ENCODE data around the gene OXCT2. TPM values are rescaled to one million over a fixed set of nuclear protein-coding genes. Genes with fewer than 3 reads are reported as not detected.

The OXCT2 gene
- total RNA-seq, 1 experiment from 2014 or later: 2.3 TPM

DNA sequence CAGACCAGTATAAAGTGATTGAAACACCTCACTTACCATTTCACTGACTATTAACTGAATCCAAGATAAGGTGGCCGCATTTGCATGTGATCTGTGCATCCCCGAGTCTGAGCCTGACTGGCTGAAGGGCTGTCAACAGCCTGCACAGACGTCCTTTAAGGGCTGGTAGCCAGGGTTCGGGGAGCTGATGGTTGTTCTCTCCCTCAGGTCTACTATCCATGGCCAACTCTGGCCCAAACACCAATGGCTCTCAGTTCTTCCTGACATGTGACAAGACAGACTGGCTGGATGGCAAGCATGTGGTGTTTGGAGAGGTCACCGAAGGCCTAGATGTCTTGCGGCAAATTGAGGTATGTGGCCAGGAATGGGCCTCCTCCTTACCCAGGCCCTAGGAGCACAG lies 18.4 kb downstream of the OXCT2 start:
- Mint-ChIP-seq H3K4me1 (no peaks in the 10 kb centered on the region), H3K4me3 (no peak overlapping the region), H3K9me3 (no peaks in the 10 kb centered on the region), H3K27ac (no peak overlapping the region), H3K27me3 (ENCODE audit: low read depth) (no peaks in the 10 kb centered on the region), H3K36me3 (peaks cover 63% of the 10 kb centered on the region)
- ATAC-seq: no peak
- POLR2A ChIA-PET: no interaction called here
- TF ChIP-seq TEAD4 (CRISPR knock-in tag; IDR thresholded peaks at IDR 0.05) (no peak), RELA (CRISPR knock-in tag; IDR thresholded peaks at IDR 0.05; ENCODE audit: borderline replicate concordance) (no peak), ZNF138 (CRISPR knock-in tag; conservative IDR thresholded peaks at IDR 0.05) (no peak)
- TF ChIP-seq, protein P1, sequence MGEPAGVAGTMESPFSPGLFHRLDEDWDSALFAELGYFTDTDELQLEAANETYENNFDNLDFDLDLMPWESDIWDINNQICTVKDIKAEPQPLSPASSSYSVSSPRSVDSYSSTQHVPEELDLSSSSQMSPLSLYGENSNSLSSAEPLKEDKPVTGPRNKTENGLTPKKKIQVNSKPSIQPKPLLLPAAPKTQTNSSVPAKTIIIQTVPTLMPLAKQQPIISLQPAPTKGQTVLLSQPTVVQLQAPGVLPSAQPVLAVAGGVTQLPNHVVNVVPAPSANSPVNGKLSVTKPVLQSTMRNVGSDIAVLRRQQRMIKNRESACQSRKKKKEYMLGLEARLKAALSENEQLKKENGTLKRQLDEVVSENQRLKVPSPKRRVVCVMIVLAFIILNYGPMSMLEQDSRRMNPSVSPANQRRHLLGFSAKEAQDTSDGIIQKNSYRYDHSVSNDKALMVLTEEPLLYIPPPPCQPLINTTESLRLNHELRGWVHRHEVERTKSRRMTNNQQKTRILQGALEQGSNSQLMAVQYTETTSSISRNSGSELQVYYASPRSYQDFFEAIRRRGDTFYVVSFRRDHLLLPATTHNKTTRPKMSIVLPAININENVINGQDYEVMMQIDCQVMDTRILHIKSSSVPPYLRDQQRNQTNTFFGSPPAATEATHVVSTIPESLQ (CRISPR knock-in tag; IDR thresholded peaks at IDR 0.05): no peak
- DNase-seq (ENCODE audit: low spot score): no peak
- CTCF ChIA-PET: no interaction called here

DNA sequence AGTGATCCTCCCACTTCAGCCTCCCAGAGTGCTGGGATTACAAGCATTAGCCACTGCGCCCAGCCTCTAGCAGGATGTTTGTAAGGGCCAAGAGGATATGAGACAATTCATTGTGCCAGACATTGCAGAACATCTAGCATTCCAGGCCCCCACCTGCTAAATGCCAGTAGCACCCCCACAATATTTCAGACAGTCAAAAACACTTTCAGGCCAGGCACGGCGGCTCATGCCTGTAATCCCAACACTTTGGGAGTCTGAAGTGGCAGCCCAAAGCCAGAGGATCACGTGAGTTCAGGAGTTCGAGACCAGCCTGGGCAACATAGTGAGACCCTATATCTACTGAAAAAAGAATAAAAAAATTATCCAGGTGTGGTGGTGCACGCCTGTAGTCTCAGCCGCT lies 19.6 kb downstream of the OXCT2 start:
- CTCF ChIA-PET: no interaction called here

DNA sequence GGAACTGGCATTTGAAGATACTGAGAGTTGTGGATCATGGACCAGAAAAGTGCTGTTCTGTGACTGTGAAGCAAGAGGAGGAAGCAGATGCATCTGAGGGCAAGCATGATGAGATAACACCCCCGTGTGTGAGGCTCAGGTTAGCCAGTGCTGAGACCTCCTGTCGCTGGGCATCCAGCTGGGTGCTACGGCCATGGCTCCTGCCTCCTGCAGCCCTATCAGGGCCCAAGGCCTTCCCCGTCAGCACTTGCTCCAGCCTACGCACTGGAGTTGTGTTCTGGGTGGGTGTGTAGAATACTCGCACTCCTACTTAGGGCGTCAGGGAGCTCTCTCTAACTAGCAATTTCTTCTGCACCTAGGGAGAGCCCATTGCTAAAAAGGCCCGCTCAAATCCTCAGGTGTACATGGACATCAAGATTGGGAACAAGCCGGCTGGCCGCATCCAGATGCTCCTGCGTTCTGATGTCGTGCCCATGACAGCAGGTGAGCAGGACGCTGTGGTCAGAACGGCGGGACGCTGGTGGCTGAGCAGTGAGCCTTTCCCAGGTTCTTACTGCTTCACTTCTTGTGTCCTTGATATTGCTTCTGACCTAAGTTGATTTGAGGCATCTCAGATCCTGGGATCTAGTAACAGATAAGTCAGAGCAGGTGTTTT lies 26.0 kb downstream of the OXCT2 start:
- TF ChIP-seq IRF2 (CRISPR knock-in tag; IDR thresholded peaks at IDR 0.05; ENCODE audit: borderline replicate concordance, low read depth) (no peak), ZNF671 (CRISPR knock-in tag; IDR thresholded peaks at IDR 0.05) (no peak)
- TF ChIP-seq, protein P2, sequence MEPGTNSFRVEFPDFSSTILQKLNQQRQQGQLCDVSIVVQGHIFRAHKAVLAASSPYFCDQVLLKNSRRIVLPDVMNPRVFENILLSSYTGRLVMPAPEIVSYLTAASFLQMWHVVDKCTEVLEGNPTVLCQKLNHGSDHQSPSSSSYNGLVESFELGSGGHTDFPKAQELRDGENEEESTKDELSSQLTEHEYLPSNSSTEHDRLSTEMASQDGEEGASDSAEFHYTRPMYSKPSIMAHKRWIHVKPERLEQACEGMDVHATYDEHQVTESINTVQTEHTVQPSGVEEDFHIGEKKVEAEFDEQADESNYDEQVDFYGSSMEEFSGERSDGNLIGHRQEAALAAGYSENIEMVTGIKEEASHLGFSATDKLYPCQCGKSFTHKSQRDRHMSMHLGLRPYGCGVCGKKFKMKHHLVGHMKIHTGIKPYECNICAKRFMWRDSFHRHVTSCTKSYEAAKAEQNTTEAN (CRISPR knock-in tag; IDR thresholded peaks at IDR 0.05): no peak
- TF ChIP-seq, protein P3, sequence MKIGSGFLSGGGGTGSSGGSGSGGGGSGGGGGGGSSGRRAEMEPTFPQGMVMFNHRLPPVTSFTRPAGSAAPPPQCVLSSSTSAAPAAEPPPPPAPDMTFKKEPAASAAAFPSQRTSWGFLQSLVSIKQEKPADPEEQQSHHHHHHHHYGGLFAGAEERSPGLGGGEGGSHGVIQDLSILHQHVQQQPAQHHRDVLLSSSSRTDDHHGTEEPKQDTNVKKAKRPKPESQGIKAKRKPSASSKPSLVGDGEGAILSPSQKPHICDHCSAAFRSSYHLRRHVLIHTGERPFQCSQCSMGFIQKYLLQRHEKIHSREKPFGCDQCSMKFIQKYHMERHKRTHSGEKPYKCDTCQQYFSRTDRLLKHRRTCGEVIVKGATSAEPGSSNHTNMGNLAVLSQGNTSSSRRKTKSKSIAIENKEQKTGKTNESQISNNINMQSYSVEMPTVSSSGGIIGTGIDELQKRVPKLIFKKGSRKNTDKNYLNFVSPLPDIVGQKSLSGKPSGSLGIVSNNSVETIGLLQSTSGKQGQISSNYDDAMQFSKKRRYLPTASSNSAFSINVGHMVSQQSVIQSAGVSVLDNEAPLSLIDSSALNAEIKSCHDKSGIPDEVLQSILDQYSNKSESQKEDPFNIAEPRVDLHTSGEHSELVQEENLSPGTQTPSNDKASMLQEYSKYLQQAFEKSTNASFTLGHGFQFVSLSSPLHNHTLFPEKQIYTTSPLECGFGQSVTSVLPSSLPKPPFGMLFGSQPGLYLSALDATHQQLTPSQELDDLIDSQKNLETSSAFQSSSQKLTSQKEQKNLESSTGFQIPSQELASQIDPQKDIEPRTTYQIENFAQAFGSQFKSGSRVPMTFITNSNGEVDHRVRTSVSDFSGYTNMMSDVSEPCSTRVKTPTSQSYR (CRISPR knock-in tag; IDR thresholded peaks at IDR 0.05): no peak
- TF ChIP-seq, protein P4, sequence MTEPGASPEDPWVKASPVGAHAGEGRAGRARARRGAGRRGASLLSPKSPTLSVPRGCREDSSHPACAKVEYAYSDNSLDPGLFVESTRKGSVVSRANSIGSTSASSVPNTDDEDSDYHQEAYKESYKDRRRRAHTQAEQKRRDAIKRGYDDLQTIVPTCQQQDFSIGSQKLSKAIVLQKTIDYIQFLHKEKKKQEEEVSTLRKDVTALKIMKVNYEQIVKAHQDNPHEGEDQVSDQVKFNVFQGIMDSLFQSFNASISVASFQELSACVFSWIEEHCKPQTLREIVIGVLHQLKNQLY (CRISPR knock-in tag; IDR thresholded peaks at IDR 0.05): no peak
- TF ChIP-seq, protein P5, sequence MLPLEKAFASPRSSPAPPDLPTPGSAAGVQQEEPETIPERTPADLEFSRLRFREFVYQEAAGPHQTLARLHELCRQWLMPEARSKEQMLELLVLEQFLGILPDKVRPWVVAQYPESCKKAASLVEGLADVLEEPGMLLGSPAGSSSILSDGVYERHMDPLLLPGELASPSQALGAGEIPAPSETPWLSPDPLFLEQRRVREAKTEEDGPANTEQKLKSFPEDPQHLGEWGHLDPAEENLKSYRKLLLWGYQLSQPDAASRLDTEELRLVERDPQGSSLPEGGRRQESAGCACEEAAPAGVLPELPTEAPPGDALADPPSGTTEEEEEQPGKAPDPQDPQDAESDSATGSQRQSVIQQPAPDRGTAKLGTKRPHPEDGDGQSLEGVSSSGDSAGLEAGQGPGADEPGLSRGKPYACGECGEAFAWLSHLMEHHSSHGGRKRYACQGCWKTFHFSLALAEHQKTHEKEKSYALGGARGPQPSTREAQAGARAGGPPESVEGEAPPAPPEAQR (CRISPR knock-in tag; IDR thresholded peaks at IDR 0.05): no peak
- TF ChIP-seq, protein P6, sequence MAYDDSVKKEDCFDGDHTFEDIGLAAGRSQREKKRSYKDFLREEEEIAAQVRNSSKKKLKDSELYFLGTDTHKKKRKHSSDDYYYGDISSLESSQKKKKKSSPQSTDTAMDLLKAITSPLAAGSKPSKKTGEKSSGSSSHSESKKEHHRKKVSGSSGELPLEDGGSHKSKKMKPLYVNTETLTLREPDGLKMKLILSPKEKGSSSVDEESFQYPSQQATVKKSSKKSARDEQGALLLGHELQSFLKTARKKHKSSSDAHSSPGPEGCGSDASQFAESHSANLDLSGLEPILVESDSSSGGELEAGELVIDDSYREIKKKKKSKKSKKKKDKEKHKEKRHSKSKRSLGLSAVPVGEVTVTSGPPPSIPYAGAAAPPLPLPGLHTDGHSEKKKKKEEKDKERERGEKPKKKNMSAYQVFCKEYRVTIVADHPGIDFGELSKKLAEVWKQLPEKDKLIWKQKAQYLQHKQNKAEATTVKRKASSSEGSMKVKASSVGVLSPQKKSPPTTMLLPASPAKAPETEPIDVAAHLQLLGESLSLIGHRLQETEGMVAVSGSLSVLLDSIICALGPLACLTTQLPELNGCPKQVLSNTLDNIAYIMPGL (CRISPR knock-in tag; IDR thresholded peaks at IDR 0.05): no peak
- Mint-ChIP-seq H3K9me3 (no peaks in the 10 kb centered on the region), H3K27ac (no peak overlapping the region), H3K27me3 (ENCODE audit: low read depth) (no peaks in the 10 kb centered on the region), H3K4me3 (no peak overlapping the region), H3K36me3 (peaks cover 80% of the 10 kb centered on the region), H3K4me1 (peaks cover 2% of the 10 kb centered on the region)
- no peak for DNase-seq (ENCODE audit: low spot score)
- no peak for ATAC-seq
- ChIA-PET POLR2A (no interaction called here), CTCF (interaction anchor here (0.7 kb wide), 1 partner anchor 139 kb away, joined by 3 read pairs; no protein-coding TSS in a partner anchor)

More for the DNA sequence above, 19.6 kb downstream of the OXCT2 start:
- no peaks in the 10 kb centered on the region for H3K4me1 Mint-ChIP-seq
- POLR2A ChIA-PET: no interaction called here
- no peak overlapping the region for H3K4me3 Mint-ChIP-seq
- H3K27ac Mint-ChIP-seq: no peak overlapping the region
- no peaks in the 10 kb centered on the region for H3K27me3 Mint-ChIP-seq (ENCODE audit: low read depth)
- no peak for ATAC-seq
- TF ChIP-seq, protein P7, sequence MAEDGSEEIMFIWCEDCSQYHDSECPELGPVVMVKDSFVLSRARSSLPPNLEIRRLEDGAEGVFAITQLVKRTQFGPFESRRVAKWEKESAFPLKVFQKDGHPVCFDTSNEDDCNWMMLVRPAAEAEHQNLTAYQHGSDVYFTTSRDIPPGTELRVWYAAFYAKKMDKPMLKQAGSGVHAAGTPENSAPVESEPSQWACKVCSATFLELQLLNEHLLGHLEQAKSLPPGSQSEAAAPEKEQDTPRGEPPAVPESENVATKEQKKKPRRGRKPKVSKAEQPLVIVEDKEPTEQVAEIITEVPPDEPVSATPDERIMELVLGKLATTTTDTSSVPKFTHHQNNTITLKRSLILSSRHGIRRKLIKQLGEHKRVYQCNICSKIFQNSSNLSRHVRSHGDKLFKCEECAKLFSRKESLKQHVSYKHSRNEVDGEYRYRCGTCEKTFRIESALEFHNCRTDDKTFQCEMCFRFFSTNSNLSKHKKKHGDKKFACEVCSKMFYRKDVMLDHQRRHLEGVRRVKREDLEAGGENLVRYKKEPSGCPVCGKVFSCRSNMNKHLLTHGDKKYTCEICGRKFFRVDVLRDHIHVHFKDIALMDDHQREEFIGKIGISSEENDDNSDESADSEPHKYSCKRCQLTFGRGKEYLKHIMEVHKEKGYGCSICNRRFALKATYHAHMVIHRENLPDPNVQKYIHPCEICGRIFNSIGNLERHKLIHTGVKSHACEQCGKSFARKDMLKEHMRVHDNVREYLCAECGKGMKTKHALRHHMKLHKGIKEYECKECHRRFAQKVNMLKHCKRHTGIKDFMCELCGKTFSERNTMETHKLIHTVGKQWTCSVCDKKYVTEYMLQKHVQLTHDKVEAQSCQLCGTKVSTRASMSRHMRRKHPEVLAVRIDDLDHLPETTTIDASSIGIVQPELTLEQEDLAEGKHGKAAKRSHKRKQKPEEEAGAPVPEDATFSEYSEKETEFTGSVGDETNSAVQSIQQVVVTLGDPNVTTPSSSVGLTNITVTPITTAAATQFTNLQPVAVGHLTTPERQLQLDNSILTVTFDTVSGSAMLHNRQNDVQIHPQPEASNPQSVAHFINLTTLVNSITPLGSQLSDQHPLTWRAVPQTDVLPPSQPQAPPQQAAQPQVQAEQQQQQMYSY (CRISPR knock-in tag; IDR thresholded peaks at IDR 0.05): no peak
- DNase-seq (ENCODE audit: low spot score): no peak
- H3K9me3 Mint-ChIP-seq: no peaks in the 10 kb centered on the region
- peaks cover 67% of the 10 kb centered on the region for H3K36me3 Mint-ChIP-seq
